MG63 (cell line): ENCODE measurements around the gene PILRB. TPM values are rescaled to one million over a fixed set of nuclear protein-coding genes. Genes with fewer than 3 reads are reported as not detected.
A peak's percentile ranks its signal among the peaks of the same experiment; 100 is the strongest.
"Not testable (repeated sequence)": the region's sequence is repeated elsewhere in the genome, so short reads cannot be mapped to it uniquely, and the experiment has no call there.

Source experiments
- DNase-seq: peaks from one replicate; pipeline ENCODE4 v3.0.0-alpha.2; 2020
- H3K27me3 ChIP-seq: fragments of 250-450 bp; sonication (Bioruptor Pico); 2 replicates; pipeline ENCODE4 v1.5.1; 2020; ENCODE audit warnings: mild to moderate bottlenecking, moderate library complexity
- H3K36me3 ChIP-seq: fragments of 250-450 bp; sonication (Bioruptor Pico); 2 replicates; pipeline ENCODE4 v1.5.1; 2020; ENCODE audit warnings: mild to moderate bottlenecking, moderate library complexity
- H3K4me3 ChIP-seq: fragments of 250-450 bp; sonication (Bioruptor Pico); 2 replicates; pipeline ENCODE4 v1.5.1; 2020; ENCODE audit warnings: mild to moderate bottlenecking, moderate library complexity
- H3K9me3 ChIP-seq: fragments of 250-450 bp; sonication (Bioruptor Pico); 2 replicates; pipeline ENCODE4 v1.5.1; 2020; ENCODE audit warnings: mild to moderate bottlenecking, moderate library complexity
- total RNA-seq: library from RNA; depleted of rRNA; stranded (reverse); fragments of >200 nt; shearing (Covaris generic); gene quantifications from 2 replicates; pipeline ENCODE4 v1.2.3, GENCODE V29; 2014; ENCODE audit warnings: low replicate concordance; rRNA removed

PILRB gene
- total RNA-seq, result 6.2 and 7.2 TPM in 2 replicates

DNA sequence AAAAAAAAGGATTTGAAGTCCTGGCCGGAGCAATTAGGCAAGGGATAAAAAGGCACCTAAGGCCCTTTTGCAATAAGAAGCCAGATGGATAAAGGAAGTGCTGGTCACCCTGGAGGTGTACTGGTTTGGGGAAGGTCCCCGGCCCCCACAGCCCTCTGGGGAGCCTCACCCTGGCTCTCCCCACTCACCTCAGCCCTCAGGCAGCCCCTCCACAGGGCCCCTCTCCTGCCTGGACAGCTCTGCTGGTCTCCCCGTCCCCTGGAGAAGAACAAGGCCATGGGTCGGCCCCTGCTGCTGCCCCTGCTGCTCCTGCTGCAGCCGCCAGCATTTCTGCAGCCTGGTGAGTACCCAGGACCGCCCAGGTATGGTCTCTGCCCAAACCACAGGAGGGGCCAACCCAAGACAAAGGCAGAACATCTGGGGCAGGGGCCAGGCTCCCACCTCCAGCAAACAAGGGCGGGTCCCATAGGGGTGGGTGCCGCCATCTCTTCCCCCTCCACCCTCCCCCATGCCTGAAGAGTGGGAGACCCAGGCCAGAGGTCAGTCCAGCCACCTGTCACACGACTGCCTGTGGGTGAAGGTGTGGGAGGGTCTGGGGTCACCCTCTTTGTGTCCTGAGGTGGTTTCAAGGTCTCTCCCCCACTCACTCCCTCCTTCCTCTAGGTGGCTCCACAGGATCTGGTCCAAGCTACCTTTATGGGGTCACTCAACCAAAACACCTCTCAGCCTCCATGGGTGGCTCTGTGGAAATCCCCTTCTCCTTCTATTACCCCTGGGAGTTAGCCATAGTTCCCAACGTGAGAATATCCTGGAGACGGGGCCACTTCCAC lies at the start of gene PILRB:
Gene PILRB, plus strand, starts transcription at position 91 of the 830 bp plus-strand sequence. Its CDS starts 186 bp downstream, at position 277.
- Histone ChIP-seq H3K36me3 (peaks cover 10% of the 10 kb centered on the region), H3K4me3 (no peak within 1 kb of the TSS), H3K9me3 (no peaks in the 10 kb centered on the region), H3K27me3 (no peaks in the 10 kb centered on the region)
- DNase-seq, result no peak

DNA sequence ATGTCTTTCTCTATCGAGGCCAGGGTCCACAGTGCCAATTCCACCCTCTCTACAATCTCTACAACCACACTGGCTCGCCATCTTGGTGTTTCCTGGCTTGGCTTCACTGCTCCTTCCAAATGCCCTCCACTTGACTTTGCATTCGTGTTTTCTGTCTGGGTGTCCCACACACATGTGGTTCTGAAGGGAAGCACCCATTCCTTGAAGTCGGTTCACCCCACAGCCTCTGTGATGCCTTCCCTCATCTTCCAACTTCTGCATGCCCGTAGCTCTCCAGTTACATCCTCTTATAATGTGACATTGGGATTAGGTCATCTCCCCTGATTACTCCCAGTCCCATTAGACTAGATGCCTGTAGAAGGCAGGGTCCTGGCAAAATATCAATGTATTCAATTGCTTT lies 39.6 kb upstream of the PILRB start:
- H3K36me3 ChIP-seq, H3K9me3 ChIP-seq, DNase-seq, H3K4me3 ChIP-seq, H3K27me3 ChIP-seq: not testable (repeated sequence)

DNA sequence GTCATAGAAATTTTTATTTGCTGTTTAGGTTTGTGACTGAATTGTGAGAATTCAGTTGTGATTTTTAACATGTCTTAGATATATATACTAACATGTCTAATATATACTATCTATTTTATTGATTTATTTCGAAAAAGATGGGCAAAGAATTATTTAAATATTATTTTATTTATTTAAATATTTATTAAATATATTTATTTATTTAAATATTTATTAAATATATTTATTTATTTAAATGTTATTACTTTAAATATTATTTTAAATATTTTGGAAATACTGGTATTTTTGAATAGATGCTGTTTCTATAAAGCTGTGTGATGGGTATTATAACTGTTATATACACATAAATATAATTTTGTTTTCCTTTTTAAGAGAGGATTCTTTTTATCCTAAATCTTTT lies 36.3 kb upstream of the PILRB start:
- not testable (repeated sequence) for H3K27me3 ChIP-seq, H3K9me3 ChIP-seq, DNase-seq, H3K4me3 ChIP-seq, H3K36me3 ChIP-seq

DNA sequence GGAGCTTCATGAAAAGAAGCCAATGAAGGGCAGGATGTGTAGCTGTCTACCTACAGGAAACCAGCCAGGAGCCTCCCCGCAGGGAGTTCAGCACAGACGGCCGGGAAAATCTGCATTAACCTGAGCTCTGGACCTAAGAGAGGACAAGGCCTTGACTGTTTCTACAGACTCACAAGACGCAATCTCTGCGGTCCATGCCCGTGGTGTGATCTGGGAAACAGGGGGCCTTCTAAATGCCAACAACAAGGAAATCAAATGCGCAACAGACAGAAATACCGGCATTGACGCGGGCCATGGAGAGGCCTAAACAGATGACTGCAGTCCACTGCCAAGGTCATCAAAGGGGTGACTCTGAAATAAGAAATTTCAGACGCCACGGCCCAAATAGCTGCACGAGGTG lies 33.7 kb upstream of the PILRB start:
- H3K9me3 ChIP-seq, H3K36me3 ChIP-seq, H3K4me3 ChIP-seq, H3K27me3 ChIP-seq, DNase-seq: not testable (repeated sequence)

DNA sequence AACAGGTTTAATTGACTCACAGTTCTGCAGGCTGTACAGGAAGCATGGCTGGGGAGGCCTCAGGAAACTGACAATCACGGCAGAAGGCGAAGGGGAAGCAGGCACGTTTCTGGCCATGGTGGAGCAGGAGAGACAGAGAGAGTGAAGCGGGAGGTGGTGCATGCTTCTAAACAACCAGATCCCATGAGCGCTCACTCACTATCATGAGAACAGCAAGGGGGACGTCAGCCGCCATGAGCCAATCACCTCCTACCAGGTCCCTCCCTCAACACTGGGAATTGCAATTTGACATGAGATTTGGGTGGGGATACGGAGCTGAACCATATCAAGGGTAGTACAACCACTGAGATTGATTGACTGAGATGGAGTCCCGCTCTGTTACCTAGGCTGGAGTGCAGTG lies 32.2 kb upstream of the PILRB start:
- DNase-seq, H3K27me3 ChIP-seq, H3K36me3 ChIP-seq, H3K9me3 ChIP-seq, H3K4me3 ChIP-seq: not testable (repeated sequence)

DNA sequence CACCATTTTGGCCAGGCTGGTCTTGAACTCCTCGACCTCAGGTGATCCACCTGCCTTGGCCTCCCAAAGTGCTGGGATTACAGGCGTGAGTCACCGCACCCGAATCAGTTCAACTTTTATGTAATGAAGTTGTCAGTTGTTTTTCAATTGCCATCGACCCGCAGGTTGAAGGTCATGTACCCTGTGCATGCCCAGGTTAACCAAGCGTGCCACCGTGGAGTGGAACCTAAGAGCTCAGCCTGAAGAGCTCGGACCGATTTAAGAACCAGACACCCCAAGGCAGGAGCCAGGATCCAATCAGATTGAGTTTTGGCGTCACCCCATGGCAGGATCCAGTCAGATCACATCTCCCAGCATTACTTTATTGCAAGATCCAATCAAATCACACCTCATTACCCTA lies 31.0 kb upstream of the PILRB start:
- not testable (repeated sequence) for H3K36me3 ChIP-seq, DNase-seq, H3K27me3 ChIP-seq, H3K9me3 ChIP-seq, H3K4me3 ChIP-seq

DNA sequence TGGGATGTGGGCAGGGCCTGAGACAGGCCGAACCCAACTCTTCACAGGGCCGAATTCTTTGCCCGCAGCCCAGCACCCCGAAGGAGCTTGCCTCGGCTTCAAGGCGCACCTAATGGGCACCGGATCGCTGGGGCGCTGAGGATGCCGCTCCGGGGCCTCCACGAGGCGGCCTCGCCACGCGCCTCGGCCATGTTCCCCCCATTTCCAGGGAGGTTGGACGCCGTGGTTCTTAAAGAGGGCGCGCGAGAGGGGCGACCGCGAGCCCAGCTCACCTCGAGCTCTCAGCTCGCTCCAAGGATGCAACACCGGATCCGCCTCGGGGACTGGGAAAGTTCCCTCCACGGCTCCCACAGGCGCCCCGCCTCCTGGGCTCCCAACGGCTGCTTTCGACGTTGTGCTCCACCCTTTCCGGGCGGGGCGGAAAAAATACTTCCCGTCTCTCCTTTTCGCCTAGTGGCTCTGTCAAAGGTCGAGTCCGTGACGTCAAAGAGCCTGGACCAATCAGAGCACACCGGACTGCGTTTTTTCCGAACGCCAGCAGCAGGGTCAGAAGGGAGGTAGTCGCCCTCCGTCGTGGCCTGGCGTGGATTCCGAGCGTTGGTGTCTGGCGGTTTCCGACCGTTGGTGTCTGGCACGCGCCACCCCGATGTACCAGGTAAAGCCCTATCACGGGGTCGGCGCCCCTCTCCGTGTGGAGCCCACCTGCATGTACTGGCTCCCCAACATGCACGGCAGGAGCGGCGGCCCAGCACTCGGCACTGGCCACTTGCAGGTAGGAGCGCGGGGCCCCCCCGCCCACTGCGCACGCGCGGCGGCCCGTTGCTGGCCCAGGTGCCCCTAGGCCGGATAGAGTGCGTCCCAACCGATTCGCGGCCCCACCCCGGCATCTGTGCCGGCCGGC lies 22.1 kb upstream of the PILRB start:
- H3K36me3 ChIP-seq, H3K27me3 ChIP-seq, H3K9me3 ChIP-seq: not testable (repeated sequence)
- peak; percentile 88 for DNase-seq
- peak overlapping the region; percentile 88 for H3K4me3 ChIP-seq

DNA sequence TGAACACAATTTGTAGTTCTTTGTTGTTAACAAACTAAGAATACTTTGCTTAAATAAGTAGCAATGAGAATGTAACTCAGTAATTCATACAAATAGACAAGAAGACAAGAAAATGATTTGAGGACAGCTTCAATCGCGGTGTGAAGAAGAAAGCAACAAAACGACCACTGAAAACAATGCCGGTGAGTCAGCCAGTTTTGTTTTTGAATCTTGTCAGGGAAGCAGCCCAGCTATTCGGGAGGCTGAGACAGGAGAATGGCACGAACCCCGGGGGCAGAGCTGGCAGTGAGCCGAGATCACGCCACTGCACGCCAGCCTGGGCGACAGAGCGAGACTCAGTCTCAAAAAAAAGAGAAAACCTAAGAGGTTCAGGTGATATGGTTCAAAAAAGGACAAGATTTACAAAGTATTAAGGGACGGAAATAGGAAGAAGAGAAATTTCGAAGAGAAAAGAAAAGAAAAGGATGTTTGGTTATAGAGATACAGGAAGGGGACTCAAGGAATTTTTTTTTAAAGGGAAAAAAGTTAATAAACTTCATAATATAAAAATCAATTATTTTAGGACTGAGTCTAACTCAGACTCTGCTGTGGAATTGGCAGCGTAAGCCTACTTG lies 19.7 kb upstream of the PILRB start:
- not testable (repeated sequence) for H3K27me3 ChIP-seq, H3K9me3 ChIP-seq, H3K4me3 ChIP-seq, H3K36me3 ChIP-seq, DNase-seq

DNA sequence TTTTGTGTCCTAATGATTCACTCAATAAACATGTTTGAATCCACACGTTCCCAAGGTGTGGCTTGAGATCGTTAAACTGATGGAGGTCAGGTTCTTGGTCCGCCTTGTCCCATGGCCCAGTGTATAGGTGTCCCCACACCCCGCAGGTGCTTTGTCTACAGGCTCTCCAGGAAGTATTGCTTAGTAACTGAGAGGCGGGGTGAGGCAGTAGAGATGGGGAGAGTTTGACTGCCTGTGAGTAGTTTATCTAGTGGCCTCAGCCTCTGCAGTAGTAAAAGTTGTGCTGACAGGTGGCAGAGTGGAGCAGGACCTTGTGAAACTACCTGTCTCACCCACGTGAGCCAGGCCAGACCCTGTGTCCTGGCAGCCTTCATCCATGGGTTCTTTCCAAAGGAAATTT lies 16.6 kb upstream of the PILRB start:
- DNase-seq, H3K9me3 ChIP-seq, H3K27me3 ChIP-seq, H3K4me3 ChIP-seq: not testable (repeated sequence)
- H3K36me3 ChIP-seq, result peaks cover 13% of the 10 kb centered on the region

DNA sequence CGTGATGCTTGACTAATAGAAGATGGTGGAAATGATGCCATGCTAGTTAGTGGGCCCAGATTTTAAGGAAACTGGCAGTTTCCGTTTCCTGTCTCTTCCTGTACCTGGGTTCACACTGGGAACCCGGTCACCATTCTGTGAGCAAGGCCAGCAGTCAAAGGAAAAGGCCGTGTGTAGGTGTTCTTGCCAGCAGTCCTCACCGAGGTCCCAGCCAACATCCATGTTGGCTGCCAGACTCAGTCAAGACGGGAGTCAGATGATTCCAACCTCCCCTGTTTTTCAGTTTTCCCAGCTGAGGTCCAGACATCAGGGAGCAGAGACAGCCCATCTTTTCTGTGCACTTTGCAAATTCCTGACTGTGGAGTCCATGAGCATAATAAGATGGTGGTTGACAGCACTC lies 15.2 kb upstream of the PILRB start:
- DNase-seq, result no peak
- no peaks in the 10 kb centered on the region for H3K9me3 ChIP-seq
- no peaks in the 10 kb centered on the region for H3K27me3 ChIP-seq
- peaks cover 27% of the 10 kb centered on the region for H3K36me3 ChIP-seq
- no peak overlapping the region for H3K4me3 ChIP-seq

DNA sequence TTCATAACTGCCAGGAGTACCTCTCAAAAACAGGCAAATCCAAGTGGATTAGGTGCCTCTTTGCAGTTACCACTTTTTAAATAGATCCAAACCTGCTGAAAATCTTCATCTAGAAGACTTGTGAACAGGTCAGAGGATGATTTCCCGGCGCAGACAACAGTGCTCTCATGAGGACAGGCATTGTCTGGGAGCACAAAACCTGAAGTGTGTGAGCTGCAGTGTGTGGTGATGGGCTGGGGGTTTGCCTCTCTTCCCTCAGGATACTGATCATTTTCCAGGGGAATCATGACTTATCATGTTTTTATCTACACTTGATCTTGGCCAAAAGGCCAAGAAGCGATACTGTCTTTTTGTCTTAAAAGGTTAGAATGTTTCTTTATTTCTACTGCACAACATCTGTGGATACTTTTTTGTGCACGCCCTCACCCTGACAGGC lies 13.8 kb upstream of the PILRB start:
- DNase-seq, H3K9me3 ChIP-seq, H3K27me3 ChIP-seq, H3K4me3 ChIP-seq: not testable (repeated sequence)
- H3K36me3 ChIP-seq, result peaks cover 29% of the 10 kb centered on the region

DNA sequence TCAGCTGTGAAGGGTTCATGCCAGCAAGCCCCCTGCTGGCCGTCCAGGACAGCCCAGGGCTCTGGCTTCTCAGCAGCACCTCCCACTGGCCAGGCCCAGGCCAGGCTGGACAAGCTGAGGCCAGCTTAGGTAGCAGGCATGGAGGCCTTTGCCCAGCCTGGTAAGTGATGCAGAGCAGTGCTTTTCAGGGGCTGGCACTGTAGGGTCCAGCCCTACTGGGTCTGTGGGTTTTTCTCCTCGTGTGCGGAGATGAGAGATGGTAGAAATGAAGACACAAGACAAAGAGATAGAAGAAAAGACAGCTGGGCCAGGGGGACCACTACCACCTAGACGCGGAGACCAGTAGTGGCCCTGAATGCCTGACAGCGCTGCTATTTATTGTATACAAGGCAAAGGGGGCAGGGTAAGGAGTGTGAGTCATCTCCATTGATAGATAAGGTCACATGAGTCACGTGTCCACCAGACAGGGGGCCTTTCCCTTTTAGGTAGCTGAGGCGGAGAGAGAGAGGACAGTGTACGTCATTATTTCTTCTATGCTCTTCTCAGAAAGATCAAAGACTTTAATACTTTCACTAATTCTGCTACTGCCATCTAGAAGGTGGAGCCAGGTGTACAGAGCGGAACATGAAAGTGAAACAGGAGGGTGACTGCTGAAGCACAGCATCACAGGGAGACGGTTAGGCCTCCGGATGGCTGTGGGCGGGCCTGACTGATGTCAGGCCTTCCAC lies 13.2 kb upstream of the PILRB start:
- not testable (repeated sequence) for H3K9me3 ChIP-seq, H3K27me3 ChIP-seq, H3K4me3 ChIP-seq
- peaks cover 26% of the 10 kb centered on the region for H3K36me3 ChIP-seq
- DNase-seq, result peak; percentile 49

DNA sequence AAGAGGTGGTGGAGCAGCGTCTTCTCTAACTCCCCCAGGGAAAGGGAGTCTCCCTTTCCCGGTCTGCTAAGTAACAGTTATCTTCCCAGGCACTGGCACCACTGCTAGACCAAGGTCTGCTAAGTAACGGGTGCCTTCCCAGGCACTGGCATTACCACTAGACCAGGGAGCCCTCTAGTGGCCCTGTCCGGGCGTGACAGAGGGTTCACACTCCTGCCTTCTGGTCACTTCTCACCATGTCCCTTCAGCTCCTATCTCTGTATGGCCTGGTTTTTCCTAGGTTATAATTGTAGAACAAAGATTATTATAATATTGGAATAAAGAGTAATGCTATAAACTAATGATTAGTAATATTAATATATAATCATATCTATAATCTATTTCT lies 12.6 kb upstream of the PILRB start:
- peak; percentile 60 for DNase-seq
- not testable (repeated sequence) for H3K4me3 ChIP-seq, H3K9me3 ChIP-seq, H3K27me3 ChIP-seq
- peaks cover 25% of the 10 kb centered on the region for H3K36me3 ChIP-seq

DNA sequence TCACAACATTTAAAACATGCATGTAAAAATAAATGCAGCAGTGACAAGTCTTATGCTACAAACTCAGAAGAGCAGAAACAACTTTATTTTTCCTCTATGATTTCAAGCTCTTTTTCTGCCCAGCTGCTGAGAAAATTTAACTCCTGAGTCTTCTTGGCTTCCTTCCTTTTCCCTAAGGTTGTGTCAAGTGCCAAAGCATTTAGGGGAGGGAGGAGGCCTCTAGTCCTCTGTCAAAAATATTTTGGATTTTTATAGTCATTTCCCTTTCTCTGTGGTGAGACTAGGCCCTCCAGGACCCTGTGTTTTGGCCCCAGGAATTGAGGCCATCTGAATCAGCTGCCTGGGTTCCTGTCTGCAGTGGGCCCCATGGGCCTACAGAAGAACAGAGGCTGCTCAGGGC lies 11.0 kb upstream of the PILRB start:
- no peaks in the 10 kb centered on the region for H3K27me3 ChIP-seq
- no peak for DNase-seq
- no peak overlapping the region for H3K4me3 ChIP-seq
- H3K9me3 ChIP-seq, result no peaks in the 10 kb centered on the region
- peaks cover 24% of the 10 kb centered on the region for H3K36me3 ChIP-seq

DNA sequence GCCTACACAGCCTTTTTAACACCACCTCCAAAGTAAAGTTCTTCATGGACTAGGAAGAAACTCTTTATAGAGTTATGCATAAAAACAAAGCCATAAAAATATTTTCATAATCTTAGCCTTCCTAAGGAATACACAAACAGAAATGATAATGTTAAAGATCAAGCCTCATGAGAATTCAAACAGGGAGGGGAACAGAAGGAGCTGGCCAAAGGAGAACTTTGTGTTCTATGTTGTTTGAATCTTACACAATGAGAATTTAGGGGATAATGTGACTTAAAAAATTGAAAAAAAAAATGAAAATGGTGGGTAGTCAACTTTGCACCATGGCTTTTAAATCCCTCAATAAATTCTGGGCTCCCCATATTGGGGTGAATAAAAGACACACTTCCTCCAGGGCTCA lies 9.1 kb upstream of the PILRB start:
- H3K27me3 ChIP-seq, result no peaks in the 10 kb centered on the region
- peaks cover 23% of the 10 kb centered on the region for H3K36me3 ChIP-seq
- no peaks in the 10 kb centered on the region for H3K9me3 ChIP-seq
- no peak overlapping the region for H3K4me3 ChIP-seq
- DNase-seq, result no peak

DNA sequence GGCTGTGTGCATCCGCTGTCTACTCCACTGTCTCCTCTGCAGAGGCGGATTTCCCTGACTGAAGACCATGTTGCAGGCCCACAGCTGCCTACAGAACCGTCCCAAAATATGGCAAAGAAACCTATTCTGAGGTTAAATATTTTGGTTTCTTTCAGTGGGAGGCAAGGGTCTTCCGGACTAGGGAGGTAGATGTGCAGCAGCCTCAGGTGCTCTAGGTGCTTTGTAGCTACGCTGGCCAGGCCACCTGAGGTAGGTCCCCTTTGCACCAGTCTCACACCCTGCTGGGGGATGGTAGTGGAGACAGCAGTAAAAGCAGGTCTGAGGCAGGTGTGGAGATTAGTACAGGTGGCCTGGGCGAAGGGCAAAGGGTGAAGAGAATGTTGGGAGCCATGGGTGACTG lies 8.2 kb upstream of the PILRB start:
- Histone ChIP-seq H3K4me3 (no peak overlapping the region), H3K9me3 (no peaks in the 10 kb centered on the region), H3K36me3 (peaks cover 22% of the 10 kb centered on the region), H3K27me3 (no peaks in the 10 kb centered on the region)
- DNase-seq, result no peak

DNA sequence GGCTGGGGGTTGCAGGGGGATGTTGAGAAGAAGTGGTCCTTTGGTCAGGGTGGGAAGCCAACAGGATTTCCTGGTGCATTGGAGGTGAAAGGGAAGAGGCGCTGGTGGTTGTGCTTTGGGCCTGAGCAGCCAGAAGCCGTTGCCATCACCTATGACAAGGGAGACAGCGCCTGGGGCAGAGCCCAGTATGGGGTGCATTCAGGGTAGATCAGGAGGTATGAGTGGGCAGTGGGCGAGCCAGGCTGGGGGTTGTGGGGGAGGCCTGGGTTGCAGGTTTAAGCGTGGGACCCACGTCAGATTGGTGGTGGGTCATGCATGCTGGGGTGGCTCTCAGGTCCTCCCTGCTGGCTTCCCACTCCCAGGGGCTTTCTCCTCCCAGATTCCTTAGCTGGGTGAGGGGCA lies 6.3 kb upstream of the PILRB start:
- no peaks in the 10 kb centered on the region for H3K9me3 ChIP-seq
- no peak overlapping the region for H3K4me3 ChIP-seq
- H3K27me3 ChIP-seq, result no peaks in the 10 kb centered on the region
- no peak for DNase-seq
- peaks cover 18% of the 10 kb centered on the region for H3K36me3 ChIP-seq
